GM15510 (cell line): ENCODE measurements around the gene FRAS1.

Experiments used
- POLR2A ChIP-seq: IDR thresholded peaks from 3 replicates; pipeline ENCODE4 v1.6.1; 2011; ENCODE audit warnings: borderline replicate concordance; ENCODE audit not compliant: insufficient read length; ENCODE audit errors: extremely low read depth

The FRAS1 gene

DNA sequence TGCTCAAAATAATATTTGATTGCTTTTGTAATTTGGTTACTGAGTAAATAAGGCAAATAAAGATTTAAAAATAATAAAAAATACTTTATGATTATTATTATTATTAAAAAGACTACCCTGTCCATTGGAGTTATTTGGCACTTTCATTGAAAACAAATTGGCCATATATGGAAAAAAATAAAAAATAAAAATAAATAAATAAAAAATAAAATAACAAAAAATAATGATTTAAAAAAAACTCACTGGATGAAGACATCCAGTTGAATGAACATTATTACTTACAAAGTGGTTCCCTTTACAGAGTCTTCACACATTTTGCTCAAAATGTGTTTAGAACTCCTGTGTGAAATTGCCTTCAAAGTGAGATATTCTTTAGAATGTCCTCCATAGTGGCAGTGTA lies 353.1 kb downstream of the FRAS1 start:
- TF ChIP-seq POLR2A, result no peak

DNA sequence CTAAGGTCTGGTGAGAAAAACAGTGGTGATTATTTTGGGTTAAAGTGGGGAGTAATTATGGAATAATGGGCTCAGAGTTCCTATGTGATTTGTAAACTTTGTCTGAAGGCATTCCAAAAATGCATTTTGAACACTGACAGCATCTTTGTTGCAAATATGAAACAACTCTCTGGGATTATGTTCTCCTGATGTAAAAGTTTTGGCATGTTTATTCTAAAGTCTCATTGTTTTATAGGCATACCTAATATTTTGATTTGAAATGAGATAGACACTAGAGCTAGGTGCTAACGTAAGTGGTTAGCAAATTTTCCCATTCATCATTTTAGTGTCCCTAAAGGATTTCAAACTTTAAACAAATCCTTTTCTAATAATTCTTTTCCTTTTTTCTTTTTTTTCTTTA lies 353.6 kb downstream of the FRAS1 start:
- no peak for TF ChIP-seq POLR2A

DNA sequence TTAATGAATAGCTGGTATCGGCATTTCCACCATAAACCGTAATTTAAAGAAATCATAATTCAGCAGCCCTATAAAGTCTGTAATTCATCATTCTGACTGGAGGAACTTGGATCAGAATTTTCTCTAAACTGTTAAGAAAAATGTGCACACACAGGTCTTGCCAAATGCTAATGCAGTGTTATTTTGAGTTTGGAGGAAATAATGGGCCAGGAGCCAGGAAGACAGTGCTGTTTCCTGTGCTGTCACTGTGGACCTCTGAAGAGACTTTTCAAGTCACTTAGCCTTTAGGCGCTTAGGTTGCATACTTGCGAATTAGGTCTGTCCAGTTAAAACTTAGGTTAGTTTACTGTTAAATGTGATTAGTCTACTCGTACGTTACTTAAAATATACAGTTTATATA lies 357.0 kb downstream of the FRAS1 start:
- TF ChIP-seq POLR2A, result no peak

DNA sequence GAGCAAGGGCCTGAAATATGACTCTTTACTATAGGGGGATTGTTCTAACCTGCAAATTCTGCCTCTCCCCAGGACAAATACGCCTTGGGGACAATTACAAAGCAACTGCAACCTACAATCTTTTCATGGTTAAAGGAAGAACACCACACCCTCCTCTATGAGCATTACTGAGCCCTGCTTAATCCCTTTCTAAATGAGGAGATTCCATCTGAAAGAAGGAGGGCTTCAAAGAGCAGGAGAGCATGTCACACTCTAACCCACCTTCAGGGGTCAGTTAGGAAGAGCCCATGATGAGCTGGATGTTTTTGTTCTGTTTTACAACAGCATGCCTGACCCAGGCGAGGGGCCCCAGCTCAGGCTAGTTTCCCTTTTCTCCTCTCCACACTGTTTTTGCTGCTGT lies 360.5 kb downstream of the FRAS1 start:
- TF ChIP-seq POLR2A, result no peak

DNA sequence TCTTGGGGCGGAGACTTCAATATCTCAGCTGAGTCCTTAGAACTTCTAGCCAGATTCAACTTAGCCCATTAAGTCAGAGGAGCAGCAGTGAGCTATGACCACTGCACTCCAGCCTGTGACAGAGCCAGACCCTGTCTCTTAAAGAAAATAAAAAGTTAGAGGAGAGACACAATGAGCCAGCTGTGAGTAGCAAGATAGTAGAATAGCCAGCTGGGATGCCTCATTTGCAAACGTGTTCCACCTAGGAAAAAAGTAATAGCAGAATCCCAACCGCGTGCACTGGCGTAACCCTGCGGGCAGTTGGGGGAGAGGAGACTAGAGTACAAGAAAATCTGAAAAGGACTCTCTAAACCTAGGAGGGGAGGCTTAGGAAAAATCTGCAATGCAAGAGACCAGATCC lies 361.3 kb downstream of the FRAS1 start:
- TF ChIP-seq POLR2A, result no peak

- TF ChIP-seq POLR2A, result no peak
These were observed 366.7 kb downstream of the FRAS1 start for GRCh38 chr4:78423790-78424189.

- TF ChIP-seq POLR2A, result no peak
These were observed 367.3 kb downstream of the FRAS1 start for GRCh38 chr4:78424461-78424860.

- TF ChIP-seq POLR2A, result no peak
These were observed 369.8 kb downstream of the FRAS1 start for GRCh38 chr4:78426972-78427371.

- TF ChIP-seq POLR2A, result no peak
These were observed 371.9 kb downstream of the FRAS1 start for GRCh38 chr4:78428996-78429395.

- no peak for TF ChIP-seq POLR2A
These were observed 375.8 kb downstream of the FRAS1 start for GRCh38 chr4:78432896-78433295.

DNA sequence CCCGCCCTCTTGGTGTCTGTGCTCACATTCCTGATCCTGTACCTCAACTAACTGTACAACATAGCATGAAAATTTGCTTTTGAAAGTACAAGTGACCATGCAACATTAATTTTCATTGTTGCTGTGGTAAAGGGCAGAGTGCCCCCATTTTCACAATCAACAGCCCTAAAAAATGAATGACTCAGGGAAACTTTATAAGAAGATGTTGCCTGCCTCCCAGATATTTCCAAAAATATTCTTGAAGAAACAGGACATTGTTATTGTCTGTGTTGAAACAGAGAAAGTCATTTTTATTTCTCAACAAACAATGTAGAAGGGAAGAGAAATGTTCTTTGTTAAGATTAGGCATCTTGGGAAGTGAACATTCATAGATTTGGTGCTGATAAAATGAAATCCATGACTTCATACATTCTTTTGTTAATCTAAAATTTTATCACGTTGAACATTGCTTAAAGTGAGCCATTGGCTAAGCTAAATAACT lies 380.5 kb downstream of the FRAS1 start:
- no peak for TF ChIP-seq POLR2A

DNA sequence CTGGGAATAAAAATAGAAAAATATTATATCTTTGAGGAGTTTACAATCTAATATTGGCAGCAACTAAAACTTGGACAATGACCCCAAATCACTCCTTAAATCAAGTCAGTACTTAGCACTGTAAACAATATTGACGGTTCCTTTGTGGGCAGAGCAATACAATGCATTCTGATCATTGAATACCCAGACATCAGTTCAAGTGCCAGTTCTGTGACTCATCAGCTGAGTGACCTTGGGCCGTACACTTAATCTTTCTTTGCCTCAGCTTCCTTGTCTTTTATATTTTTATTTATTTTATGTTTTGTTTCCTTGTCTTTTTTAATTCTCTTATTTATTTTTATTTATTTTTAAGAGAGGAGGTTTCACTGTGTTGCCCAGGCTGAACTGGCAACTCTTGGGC lies 382.2 kb downstream of the FRAS1 start:
- TF ChIP-seq POLR2A, result no peak

DNA sequence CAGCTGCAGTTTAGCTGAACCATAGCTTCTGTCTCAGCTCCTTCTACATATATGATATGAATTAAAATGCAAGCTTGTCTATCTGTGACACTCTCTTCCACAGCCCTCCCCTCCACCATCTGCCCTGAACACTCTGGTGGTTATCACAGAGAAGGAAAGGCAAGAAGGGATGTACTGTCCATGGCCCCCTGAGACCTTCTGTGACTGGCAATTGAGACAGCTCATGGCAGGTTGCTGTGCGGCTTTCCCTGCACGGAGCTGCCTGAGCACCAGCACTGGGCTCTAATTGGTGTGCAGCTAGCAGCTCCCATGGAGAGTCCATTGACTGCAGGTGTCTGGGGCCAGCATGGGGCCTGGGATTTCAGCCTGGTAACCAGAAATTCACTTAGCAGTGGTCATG lies 384.6 kb downstream of the FRAS1 start:
- TF ChIP-seq POLR2A, result no peak

- TF ChIP-seq POLR2A, result no peak
These were observed 389.5 kb downstream of the FRAS1 start for GRCh38 chr4:78446619-78447018.

DNA sequence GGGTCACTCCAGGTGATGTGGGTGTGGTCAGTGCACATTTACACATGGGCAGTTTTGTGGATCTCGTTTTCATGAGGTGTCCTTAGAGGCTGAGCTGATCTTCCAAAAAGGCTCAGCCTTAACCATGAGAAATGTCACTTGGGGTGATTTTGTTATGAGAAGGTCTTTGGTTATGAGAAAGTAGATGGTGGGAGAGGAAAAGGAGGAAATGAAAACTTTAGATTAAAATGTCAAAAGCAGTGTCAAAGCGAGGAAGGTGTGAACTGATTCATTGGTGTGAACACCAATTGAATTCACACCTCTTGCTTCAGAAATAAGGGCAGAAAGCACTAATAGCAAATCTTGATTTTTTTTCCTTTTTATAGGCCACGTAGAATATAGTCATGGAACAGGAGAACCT lies 394.3 kb downstream of the FRAS1 start:
- no peak for TF ChIP-seq POLR2A

DNA sequence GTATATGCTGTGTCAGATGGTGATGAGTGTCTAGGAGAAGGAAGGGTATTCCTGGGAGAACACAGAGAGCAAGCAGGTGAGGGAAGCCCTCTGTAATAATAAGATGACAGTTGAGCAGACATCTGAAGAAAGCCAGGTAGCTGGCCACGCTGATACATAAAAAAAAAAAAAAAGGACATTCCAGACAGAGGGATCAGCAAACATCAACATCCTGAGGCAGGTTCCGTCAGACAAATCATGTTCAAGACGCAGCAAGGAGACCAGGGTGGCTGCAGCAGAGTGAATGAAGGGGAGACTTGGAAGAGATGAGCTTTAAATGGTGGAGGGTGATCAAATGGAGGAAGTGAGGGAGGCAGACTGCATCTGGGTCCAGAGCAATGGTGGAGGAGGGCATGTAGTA lies 396.9 kb downstream of the FRAS1 start:
- TF ChIP-seq POLR2A, result no peak

- no peak for TF ChIP-seq POLR2A
These were observed 400.6 kb downstream of the FRAS1 start for GRCh38 chr4:78457751-78458150.
